Stimulated activated CD8-positive, alpha-beta memory T cell treated with anti-CD3 and anti-CD28 coated beads, Interleukin-15, amount 100 ng/mL, for 1 hour (primary cell): Measurements from ENCODE around the gene PRR35.
A peak's percentile ranks its signal among the peaks of the same experiment; 100 is the strongest.

Experiments
- DNase-seq: peaks from one replicate; pipeline ENCODE4 v3.0.0-alpha.2; 2020; ENCODE audit warnings: low read depth

PRR35 gene

GRCh38 chr16:528111-529011 is 31.8 kb upstream of the PRR35 start:
- no peak for DNase-seq

DNA sequence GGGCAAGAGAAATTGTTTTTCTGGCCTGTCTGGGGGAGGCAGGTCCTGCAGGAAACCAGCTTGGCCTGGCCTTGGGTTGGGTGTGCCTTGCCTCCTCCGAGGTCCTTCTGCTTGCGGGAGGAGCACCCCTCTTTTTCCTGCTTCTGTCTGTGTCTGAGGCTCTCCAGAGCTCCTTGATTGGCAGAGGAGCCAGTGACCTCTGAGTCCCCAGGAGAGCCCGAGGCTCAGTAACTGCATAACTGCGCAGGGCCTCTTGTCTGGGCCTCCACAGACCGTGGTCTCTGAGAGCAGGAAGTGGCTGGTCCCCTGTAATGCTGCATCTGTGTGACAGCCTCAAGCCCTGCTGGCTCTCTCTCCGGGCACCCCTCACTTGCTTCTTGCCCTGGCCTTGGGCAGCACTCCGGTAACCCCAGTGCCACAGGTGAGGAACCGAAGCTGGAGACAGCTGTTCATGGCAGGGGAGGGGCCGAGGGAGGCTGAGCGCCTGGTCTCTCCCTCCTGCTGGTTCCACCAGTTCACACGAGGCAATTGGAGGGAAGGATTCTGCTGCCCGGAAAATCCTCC is 31.1 kb upstream of the PRR35 start:
- DNase-seq, result no peak

DNA sequence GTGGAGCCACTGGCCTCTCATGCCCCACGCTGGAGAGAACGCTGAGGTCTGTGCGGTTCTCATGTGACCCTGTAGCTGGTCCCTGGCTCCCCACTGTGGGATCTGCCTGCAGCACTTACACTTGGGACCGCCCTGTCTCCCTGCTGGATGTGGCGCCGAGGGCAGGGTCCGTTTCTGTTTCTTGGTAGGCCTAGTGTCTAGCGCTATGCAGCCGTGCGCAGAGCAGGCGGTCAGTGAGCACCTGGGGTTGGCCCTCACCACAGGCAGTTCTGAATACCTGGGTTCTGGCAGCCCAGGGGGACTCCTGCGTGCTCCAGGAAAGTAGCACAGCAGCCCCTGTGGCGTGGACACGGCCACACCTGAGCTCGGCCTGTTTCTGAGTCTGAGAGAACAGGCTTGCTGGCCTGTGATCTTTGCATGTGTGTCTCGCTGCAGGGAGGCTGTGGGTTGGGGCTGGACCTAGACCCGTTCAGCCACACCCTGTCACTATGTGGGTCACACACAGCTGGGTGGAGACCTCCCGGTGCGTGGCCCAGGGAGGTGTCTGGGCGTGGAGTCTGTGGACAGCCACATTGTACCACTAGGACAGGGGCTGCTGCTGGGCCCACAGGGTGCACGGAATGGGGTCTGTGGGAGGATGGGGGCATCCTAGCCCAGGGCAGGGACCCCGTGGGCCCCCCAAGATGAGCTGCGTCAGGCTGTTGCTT is 29.9 kb upstream of the PRR35 start:
- DNase-seq, result no peak

DNA sequence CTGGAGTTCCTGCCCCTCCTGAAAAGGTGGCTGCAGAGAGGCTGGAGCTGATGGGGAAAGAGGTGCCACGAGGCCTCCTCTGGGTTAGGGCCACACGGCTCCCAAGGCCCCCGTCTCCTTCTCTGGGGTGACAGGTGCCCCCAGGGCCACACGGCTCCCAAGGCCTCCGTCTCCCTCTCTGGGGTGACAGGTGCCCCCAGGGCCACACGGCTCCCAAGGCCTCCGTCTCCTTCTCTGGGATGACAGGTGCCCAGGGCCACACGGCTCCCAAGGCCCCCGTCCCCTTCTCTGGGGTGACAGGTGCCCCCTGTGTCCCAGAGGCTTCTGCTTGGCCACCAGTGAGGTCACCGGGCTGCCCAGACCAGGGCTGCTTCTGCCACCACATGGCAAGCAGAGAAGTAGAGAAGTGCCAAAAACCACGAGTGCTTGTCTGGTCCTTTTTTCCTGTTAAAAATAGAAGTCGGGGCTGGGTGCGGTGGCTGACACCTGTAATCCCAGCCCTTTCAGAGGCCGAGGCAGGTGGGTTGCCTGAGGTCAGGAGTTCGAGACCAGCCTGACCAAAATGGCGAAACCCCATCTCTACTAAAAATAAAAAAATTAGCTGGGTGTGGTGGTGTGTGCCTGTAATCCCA is 28.6 kb upstream of the PRR35 start:
- DNase-seq, result no peak

- no peak for DNase-seq
These were observed 26.6 kb upstream of the PRR35 start for GRCh38 chr16:533391-534123.

GRCh38 chr16:534135-534534 is 26.1 kb upstream of the PRR35 start:
- no peak for DNase-seq

DNA sequence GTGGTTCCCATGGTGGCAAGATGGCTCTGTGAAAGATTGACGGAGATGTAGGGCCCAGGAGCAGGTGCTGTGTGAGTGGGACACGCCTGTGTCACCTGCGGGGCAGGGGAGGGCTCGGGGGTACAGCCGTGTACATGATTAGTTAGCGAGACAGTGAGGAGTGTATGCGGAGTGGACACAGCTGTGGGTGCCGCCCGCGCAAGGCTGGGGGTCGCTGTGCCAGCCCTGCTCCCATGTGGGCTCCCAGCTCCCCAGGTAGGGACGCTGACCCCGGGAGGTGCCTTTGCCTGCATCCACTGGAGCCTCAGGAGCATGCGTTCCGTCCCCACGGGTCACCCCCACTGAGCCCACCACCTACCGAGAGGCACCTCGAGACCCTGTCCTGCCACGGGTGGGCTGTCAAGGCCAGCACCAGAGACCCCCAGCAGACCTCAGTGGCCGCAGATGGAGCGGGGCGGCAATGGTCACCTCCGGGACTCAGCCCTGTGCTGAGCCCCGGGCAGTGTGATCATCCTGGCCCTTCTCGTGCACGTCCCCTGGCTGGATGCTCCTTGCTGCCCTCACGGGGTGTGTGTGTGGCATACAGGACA is 25.2 kb upstream of the PRR35 start:
- DNase-seq, result no peak

DNA sequence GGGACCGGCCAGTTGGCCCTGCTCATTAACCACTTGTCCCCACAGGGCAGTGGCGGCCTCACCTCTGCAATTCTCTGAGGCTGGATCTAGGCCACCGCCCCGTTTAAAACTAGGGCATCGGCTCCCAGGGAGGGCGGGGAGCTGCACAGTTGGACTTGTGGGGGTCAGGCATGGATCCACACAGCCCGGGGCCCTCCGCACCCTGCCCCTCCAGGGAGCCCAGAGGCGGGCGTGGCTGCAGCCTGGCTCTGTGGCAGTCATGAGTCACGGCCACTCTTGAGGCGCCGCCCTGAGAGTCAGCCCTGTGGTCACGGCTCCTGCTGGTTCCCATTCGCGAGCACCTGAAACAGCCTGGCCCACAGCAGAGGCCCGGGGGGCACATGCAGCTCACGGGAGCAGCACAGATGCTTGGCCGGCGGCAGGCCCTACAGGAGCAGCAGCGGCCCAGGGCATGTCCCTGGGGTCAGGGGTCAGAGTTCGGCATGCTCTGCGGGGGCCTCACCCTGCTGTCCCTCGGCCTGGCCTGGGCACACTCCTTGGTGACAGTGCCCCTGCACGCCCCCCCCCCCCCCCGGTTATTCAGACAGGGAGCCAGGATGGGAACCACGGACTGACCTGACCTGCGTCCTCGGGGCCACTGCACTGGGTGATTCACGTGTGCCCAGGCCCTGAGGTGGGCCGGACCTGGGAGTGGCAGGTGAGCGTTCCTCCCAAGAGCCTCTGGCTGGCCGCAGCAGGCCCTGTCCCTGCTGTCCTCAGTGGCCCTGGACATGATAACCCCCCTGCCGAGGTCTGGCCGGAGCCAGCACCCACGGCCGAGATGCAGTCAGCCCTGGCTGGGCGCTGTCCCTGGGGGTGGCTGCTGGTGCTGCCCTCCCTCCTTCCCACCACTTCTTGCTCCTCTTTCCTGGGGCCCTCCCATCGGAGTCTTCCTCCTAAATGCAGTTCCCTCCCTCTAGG is 24.5 kb upstream of the PRR35 start:
- DNase-seq, result no peak

GRCh38 chr16:536746-537145 is 23.4 kb upstream of the PRR35 start:
- DNase-seq, result no peak

- no peak for DNase-seq
These were observed 22.5 kb upstream of the PRR35 start for GRCh38 chr16:537415-538335.

DNA sequence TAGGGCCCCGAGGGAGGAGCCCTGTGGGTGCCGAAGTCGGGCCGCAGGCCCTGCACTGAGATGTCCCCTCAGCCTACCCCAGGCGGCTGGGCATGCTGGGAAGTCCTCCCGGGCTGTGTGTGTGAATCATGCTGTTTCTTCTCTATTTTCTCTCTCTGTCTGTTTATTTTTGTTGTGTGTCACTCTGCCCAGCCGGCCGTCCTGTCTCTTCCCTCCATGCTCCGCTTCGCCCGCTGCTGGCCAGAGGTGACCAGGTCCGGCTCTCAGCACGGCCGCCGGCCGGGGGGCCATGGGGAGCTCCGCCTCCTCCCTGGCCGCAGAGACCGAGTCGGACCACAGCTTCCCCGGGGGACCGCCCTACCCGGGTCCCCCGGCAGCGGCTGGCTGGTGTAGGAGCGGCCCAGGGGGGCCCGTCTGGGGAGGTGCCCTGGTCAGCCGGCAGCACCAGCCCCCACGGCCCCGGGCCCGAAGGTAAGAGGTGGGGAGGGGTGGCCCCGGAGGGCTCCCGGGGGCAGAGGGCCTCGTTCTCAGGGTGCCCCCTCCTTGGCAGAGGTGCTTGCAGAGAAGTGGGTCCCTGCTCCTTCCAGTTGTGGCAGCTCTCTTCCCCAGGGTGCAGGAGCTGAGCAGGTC is 20.2 kb upstream of the PRR35 start:
- no peak for DNase-seq

DNA sequence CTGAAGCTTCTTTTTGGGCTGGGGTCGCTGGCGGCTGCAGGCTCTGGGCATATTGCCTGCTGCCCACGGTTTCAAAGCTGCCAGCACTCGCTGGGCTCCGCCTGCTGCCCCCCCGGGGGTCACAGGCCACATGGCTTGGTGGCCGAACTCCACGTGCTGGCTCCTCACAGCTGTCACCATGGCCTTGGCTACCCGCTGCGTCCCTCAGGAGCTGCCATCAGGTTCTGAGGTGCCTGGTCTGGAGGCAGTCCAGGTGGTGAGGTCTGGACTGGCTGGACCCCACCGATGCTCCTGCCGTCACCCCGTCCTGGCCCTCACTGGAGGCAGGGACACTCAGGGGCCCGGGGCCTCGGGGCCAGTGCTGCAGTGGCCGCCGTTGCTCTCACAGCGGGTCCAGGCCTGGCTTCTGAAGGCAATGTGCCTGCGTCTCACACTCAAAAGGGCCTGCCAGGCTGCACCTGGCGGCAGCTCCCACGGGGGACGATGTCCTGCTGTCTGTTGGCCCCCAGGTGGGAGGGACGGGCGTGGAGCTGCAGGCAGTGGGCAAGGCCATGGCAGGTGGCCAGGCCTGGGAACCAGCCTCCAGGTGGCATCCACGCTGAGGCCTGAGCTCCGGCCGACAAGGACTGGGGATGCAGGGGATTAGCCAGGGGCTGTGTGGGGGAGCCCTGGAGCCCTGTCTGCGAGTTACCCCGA is 19.4 kb upstream of the PRR35 start:
- no peak for DNase-seq

- no peak for DNase-seq
These were observed 16.7 kb upstream of the PRR35 start for GRCh38 chr16:543301-544164.

GRCh38 chr16:544517-544916 is 15.7 kb upstream of the PRR35 start:
- DNase-seq, result no peak

DNA sequence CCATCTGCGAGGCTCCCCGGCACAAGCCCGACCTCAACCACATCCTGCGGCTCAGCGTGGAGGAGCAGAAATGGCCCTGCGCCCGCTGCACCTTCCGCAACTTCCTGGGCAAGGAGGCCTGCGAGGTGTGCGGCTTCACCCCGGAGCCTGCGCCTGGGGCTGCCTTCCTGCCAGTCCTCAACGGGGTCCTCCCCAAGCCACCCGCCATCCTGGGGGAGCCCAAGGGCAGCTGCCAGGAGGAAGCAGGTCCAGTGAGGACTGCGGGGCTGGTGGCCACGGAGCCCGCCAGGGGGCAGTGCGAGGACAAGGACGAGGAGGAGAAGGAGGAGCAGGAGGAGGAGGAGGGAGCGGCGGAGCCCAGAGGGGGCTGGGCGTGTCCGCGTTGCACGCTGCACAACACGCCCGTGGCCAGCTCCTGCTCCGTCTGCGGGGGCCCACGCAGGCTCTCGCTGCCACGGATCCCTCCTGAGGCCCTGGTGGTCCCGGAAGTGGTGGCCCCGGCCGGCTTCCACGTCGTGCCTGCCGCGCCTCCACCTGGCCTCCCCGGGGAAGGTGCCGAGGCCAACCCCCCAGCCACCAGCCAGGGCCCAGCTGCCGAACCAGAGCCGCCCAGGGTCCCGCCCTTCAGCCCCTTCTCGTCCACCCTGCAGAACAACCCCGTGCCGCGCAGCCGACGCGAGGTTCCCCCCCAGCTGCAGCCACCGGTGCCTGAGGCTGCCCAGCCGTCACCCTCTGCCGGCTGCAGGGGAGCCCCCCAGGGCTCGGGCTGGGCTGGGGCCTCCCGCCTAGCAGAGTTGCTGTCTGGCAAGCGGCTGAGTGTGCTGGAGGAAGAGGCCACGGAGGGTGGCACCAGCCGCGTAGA is 13.1 kb upstream of the PRR35 start:
- DNase-seq, result peak; percentile 32

DNA sequence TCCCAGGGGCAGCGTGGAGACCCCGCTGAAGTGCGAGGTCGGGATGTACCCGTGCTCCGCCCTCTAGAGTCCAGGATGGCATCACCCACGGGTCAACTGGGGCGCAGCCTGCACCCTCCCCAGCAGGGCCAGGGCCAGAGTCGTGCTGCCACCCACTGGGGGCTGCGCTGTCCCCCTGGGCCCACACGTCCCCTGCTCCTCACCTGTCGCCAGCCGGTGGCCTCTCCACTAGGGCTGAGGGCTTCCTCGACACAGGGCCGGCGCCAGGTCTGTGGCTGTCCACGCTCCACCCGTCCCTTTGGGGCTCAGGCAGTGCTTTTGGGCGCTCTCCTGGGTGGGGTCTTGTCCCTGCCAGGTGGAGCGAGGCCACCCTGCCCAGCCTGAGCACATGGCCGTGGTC is 11.6 kb upstream of the PRR35 start:
- no peak for DNase-seq
